GM18870 (cell line): Measurements from ENCODE around the gene PRDM5.
"Not testable (repeated sequence)": the region's sequence is repeated elsewhere in the genome, so short reads cannot be mapped to it uniquely, and the experiment has no call there.

Experiments
- ATAC-seq: cut with Tn5 transposase; IDR thresholded peaks from one replicate; pipeline ENCODE4 v1.9.1; 2021; ENCODE audit warnings: moderate library complexity; ENCODE audit not compliant: unreplicated experiment

The PRDM5 gene

GRCh38 chr4:120659616-120660170 is 262.8 kb downstream of the PRDM5 start:
- no peak for ATAC-seq

GRCh38 chr4:120658772-120659171 is 263.8 kb downstream of the PRDM5 start:
- no peak for ATAC-seq

- no peak for ATAC-seq
These were observed 268.5 kb downstream of the PRDM5 start for GRCh38 chr4:120653804-120654573.

- ATAC-seq: not testable (repeated sequence)
These were observed 274.2 kb downstream of the PRDM5 start for GRCh38 chr4:120648336-120648735.
